OCI-LY7 (cell line): Measurements from ENCODE around the gene MDC1.

Source experiments
- CTCF ChIP-seq: fragments of 200-600 bp; sonication (generic); conservative IDR thresholded peaks from 2 replicates; pipeline ENCODE4 v1.5.1; 2014; ENCODE audit warnings: mild to moderate bottlenecking, antibody characterized with exemption, low read length, moderate library complexity, mixed read lengths
- EZH2phosphoT487 ChIP-seq: fragments of 200-600 bp; sonication (generic); IDR thresholded peaks from 2 replicates; pipeline ENCODE4 v1.6.1; 2018; ENCODE audit warnings: low read depth, borderline replicate concordance, mild to moderate bottlenecking, mixed run types, antibody characterized with exemption, low read length, moderate library complexity, mixed read lengths

- TF ChIP-seq CTCF (peak; percentile 86), EZH2phosphoT487 (no peak)
Measured at GRCh38 chr6:30730601-30731435, 13.7 kb upstream of the MDC1 start.
